ENCODE results near the gene MACC1.

MACC1 gene

DNA sequence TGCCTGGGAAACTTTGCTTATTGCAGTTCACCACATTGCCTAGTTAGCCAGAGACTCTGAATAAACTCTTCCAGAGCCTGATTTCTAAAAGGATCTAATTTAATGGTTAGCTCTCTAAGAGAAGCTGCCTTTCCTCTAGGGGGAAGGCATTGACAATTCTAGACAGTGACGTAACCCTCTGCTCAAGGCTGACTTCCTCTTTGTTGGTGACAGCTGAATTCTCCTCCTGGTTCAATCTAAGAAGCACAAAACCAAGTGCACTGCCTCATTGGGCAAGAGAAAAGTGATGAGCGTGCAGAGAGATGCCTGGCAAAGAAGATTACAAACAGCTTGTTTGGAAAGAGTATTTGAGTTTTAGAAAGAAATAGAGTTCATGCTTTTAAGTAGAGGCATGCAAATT is 102.7 kb downstream of the MACC1 start:
- H2AFZ ChIP-seq (ENCODE audit: low read length, unreplicated experiment): no peak overlapping the region
- H3K27ac ChIP-seq (ENCODE audit: low read depth, low read length): no peak overlapping the region
- H3K4me1 ChIP-seq (ENCODE audit: control insufficient read depth, insufficient read depth, low read length, unreplicated experiment): no peaks in the 10 kb centered on the region
- H3K79me2 ChIP-seq (ENCODE audit: control insufficient read depth, insufficient read depth, low read length, unreplicated experiment): no peaks in the 10 kb centered on the region
- no peaks in the 10 kb centered on the region for H3K36me3 ChIP-seq (ENCODE audit: insufficient read depth, low read length)
- H3K27me3 ChIP-seq (ENCODE audit: insufficient read depth, low read length): no peaks in the 10 kb centered on the region
- no peak overlapping the region for H3K4me3 ChIP-seq (ENCODE audit: low read depth, low read length)

DNA sequence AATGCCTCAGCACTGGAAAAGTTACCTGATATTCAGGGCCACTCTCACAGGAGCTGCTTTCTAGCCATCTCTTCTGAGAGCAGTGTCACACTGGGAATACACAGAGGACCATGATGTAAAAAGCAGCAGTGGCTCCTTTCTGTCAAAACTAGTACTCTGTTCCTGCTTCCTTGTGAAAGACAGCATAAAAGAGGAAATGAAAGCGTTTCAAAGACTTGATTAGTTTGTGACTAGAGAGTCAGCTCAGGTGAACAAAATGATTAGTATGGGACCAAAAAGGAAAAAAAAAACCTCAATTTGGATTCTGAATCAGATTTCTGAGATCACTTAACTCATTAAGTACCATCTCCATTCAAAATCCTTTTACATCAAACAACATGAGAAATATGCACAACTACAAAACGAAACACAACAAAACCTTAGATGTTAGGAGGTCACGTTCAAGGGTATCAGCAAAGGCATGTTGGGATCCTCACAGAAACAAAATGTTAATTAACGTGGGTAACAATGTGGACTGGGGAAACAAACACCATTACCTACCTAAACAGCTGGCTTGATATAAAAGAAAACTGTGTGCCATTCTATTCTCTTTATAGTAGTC is 103.7 kb downstream of the MACC1 start:
- Histone ChIP-seq H2AFZ (ENCODE audit: low read length, unreplicated experiment) (peak overlapping the region; percentile 3), H3K4me1 (ENCODE audit: control insufficient read depth, insufficient read depth, low read length, unreplicated experiment) (no peaks in the 10 kb centered on the region), H3K27ac (ENCODE audit: low read depth, low read length) (no peak overlapping the region), H3K36me3 (ENCODE audit: insufficient read depth, low read length) (no peaks in the 10 kb centered on the region), H3K4me3 (ENCODE audit: low read depth, low read length) (no peak overlapping the region), H3K27me3 (ENCODE audit: insufficient read depth, low read length) (no peaks in the 10 kb centered on the region), H3K79me2 (ENCODE audit: control insufficient read depth, insufficient read depth, low read length, unreplicated experiment) (no peaks in the 10 kb centered on the region)

DNA sequence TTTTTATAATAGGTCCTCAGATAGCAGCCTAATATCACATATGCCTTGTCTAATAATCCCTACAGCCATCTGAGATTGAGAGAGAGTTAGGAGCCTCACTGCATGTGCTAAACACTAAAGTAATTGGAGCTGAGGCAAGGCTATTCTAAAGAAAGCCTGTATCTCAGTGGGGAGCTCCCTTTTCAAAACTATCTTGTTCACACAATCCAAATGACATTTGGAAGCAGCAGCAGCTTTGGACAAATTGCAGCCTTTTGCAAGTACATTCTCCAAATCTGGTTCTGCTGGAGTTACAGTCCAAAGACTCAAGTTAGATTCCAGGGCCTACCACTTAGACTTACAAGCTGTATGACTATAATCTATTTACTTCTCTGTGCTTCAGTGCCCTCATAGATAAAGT is 104.5 kb downstream of the MACC1 start:
- Histone ChIP-seq H2AFZ (ENCODE audit: low read length, unreplicated experiment) (no peak overlapping the region), H3K27ac (ENCODE audit: low read depth, low read length) (no peak overlapping the region), H3K27me3 (ENCODE audit: insufficient read depth, low read length) (no peaks in the 10 kb centered on the region), H3K4me1 (ENCODE audit: control insufficient read depth, insufficient read depth, low read length, unreplicated experiment) (no peaks in the 10 kb centered on the region), H3K4me3 (ENCODE audit: low read depth, low read length) (no peak overlapping the region), H3K36me3 (ENCODE audit: insufficient read depth, low read length) (no peaks in the 10 kb centered on the region), H3K79me2 (ENCODE audit: control insufficient read depth, insufficient read depth, low read length, unreplicated experiment) (no peaks in the 10 kb centered on the region)

DNA sequence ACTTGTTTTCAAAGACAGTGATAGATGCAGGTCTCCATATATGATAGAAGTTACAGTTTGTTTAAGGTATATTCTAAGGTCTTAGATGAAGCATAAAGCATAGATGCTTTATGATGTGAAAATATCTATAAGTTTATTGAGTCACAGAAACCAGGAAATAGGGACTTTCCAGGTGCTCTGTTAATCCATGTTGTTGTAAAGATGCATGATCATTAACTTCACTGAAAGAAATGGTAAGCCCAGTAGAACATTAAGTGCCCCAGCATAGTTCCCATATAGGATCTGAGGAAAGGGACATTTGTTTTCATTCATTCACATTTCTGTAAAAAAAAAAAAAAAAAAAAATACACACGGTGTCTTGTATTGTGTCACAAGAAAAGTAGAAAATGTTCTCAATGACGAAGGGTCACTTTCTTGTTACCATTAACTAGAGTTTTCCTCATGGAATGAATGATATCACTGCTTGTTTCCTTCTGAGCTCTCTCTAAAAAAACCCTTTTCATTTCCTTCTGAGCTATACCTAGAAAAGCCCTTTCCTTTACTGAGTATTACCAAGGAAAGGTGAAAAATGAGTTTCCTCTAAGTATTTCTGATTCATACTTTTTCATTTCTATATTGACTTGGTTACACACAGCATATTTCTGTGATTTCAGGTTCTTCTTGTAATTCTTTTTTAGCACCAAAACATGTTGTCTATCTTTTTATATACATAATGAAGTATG is 105.2 kb downstream of the MACC1 start:
- H3K79me2 ChIP-seq (ENCODE audit: control insufficient read depth, insufficient read depth, low read length, unreplicated experiment): no peaks in the 10 kb centered on the region
- H3K27ac ChIP-seq (ENCODE audit: low read depth, low read length): no peak overlapping the region
- no peaks in the 10 kb centered on the region for H3K4me1 ChIP-seq (ENCODE audit: control insufficient read depth, insufficient read depth, low read length, unreplicated experiment)
- H3K36me3 ChIP-seq (ENCODE audit: insufficient read depth, low read length): no peaks in the 10 kb centered on the region
- H3K27me3 ChIP-seq (ENCODE audit: insufficient read depth, low read length): no peaks in the 10 kb centered on the region
- no peak overlapping the region for H3K4me3 ChIP-seq (ENCODE audit: low read depth, low read length)
- no peak overlapping the region for H2AFZ ChIP-seq (ENCODE audit: low read length, unreplicated experiment)

DNA sequence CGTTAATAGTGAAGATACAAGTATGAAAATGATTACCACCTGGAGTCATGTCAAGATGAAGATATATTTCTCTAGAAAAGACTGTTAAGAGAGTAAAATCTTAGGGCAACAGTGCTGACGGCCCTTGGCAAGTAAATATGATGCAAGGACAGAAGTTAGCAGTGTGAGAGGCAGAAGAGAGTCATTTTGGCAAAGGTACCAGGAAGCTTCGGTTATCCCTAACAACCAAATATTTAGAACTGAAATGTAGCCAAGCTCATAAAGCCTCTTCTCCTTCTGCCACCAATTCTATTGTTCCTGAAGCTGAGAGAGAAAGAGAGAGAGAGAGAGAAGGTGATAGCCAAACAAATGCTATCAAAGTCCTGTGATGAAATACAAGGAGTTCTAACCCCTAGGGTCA is 109.6 kb downstream of the MACC1 start:
- no peaks in the 10 kb centered on the region for H3K27me3 ChIP-seq (ENCODE audit: insufficient read depth, low read length)
- no peak overlapping the region for H3K4me3 ChIP-seq (ENCODE audit: low read depth, low read length)
- H3K79me2 ChIP-seq (ENCODE audit: control insufficient read depth, insufficient read depth, low read length, unreplicated experiment): no peaks in the 10 kb centered on the region
- H2AFZ ChIP-seq (ENCODE audit: low read length, unreplicated experiment): no peak overlapping the region
- H3K4me1 ChIP-seq (ENCODE audit: control insufficient read depth, insufficient read depth, low read length, unreplicated experiment): no peaks in the 10 kb centered on the region
- no peaks in the 10 kb centered on the region for H3K36me3 ChIP-seq (ENCODE audit: insufficient read depth, low read length)
- H3K27ac ChIP-seq (ENCODE audit: low read depth, low read length): no peak overlapping the region

DNA sequence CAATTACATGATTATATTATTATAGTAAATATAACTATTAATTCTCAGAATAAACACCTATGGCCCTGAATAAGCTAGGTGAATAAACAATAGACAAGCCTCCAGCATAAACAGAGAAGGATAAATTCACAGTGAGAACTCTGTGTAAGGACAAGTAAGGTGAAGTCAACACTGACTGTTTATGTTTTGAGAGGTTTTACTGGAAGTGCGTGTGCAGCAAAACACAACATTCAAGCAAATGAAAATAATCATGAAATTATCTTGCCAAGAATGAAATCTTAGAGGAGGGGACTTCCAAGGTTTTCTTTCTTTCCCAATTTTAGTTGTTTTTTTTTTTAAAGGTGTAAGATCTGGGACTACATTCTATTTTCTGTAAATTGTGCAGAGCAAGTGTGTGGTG is 112.5 kb downstream of the MACC1 start:
- Histone ChIP-seq H3K36me3 (ENCODE audit: insufficient read depth, low read length) (no peaks in the 10 kb centered on the region), H3K4me1 (ENCODE audit: control insufficient read depth, insufficient read depth, low read length, unreplicated experiment) (no peaks in the 10 kb centered on the region), H3K4me3 (ENCODE audit: low read depth, low read length) (no peak overlapping the region), H3K79me2 (ENCODE audit: control insufficient read depth, insufficient read depth, low read length, unreplicated experiment) (no peaks in the 10 kb centered on the region), H3K27me3 (ENCODE audit: insufficient read depth, low read length) (no peaks in the 10 kb centered on the region), H3K27ac (ENCODE audit: low read depth, low read length) (no peak overlapping the region), H2AFZ (ENCODE audit: low read length, unreplicated experiment) (no peak overlapping the region)

DNA sequence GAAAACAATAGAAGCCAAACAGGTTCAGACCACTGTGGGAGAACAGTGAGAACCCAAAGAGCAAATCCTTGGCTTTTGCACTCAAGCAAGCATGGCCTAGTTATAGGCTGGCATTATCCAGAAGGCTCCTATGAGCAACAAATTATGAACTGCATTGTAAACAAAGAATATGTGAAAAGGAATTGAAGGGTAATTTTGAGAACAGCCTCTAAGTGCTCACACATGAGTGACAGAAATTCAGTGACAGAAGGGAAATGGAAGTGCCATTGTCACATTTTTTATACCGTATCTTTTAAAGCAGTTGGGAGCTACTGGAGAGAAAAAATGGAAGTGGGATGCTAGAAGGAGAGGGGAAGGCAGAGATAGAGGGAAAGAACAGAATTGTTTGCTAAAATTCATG is 114.2 kb downstream of the MACC1 start:
- no peaks in the 10 kb centered on the region for H3K27me3 ChIP-seq (ENCODE audit: insufficient read depth, low read length)
- H3K79me2 ChIP-seq (ENCODE audit: control insufficient read depth, insufficient read depth, low read length, unreplicated experiment): no peaks in the 10 kb centered on the region
- no peak overlapping the region for H2AFZ ChIP-seq (ENCODE audit: low read length, unreplicated experiment)
- no peak overlapping the region for H3K27ac ChIP-seq (ENCODE audit: low read depth, low read length)
- H3K4me3 ChIP-seq (ENCODE audit: low read depth, low read length): no peak overlapping the region
- H3K4me1 ChIP-seq (ENCODE audit: control insufficient read depth, insufficient read depth, low read length, unreplicated experiment): no peaks in the 10 kb centered on the region
- no peaks in the 10 kb centered on the region for H3K36me3 ChIP-seq (ENCODE audit: insufficient read depth, low read length)

DNA sequence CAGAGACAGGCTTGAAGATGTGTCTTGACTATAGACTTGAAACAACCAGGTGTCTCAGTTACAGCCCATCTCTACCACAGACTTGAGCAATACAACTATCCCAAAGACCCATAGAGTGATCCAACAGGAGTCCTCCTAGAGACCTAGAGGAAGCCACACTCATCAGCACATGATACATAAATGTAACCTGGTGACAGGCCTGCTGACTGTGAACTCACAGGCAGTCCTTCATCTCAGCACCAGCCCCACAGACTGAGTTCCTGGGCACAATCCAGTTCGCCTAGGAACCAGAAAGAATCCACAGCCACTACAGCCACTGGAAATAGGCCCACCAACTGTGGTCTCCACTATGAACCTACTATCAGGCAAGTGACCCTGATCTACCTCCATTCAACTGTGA is 121.3 kb downstream of the MACC1 start:
- Histone ChIP-seq H3K4me3 (ENCODE audit: low read depth, low read length) (no peak overlapping the region), H3K27me3 (ENCODE audit: insufficient read depth, low read length) (no peaks in the 10 kb centered on the region), H3K4me1 (ENCODE audit: control insufficient read depth, insufficient read depth, low read length, unreplicated experiment) (no peaks in the 10 kb centered on the region), H2AFZ (ENCODE audit: low read length, unreplicated experiment) (no peak overlapping the region), H3K36me3 (ENCODE audit: insufficient read depth, low read length) (no peaks in the 10 kb centered on the region), H3K79me2 (ENCODE audit: control insufficient read depth, insufficient read depth, low read length, unreplicated experiment) (no peaks in the 10 kb centered on the region), H3K27ac (ENCODE audit: low read depth, low read length) (no peak overlapping the region)

DNA sequence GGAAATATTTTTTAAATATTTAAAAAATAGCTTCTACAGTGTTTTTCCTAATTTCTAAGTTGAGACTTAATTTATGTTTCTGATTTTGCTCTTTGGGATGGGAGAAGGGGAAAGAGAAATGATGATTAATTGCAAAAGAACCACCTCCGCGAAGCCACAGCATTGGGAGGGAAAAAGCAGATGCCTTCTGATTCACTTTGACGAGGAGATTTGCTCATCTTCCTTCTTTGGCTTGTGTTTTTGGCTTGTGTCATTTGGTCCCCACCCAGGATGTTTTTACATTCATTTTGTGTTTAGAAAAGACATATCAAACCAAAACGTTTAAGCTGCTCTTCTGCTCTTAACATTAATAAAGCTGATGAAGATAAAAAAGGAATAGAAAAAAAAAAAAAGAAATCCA is 121.7 kb downstream of the MACC1 start:
- no peak overlapping the region for H3K27ac ChIP-seq (ENCODE audit: low read depth, low read length)
- no peaks in the 10 kb centered on the region for H3K79me2 ChIP-seq (ENCODE audit: control insufficient read depth, insufficient read depth, low read length, unreplicated experiment)
- H2AFZ ChIP-seq (ENCODE audit: low read length, unreplicated experiment): no peak overlapping the region
- no peaks in the 10 kb centered on the region for H3K4me1 ChIP-seq (ENCODE audit: control insufficient read depth, insufficient read depth, low read length, unreplicated experiment)
- H3K27me3 ChIP-seq (ENCODE audit: insufficient read depth, low read length): no peaks in the 10 kb centered on the region
- H3K4me3 ChIP-seq (ENCODE audit: low read depth, low read length): no peak overlapping the region
- no peaks in the 10 kb centered on the region for H3K36me3 ChIP-seq (ENCODE audit: insufficient read depth, low read length)

DNA sequence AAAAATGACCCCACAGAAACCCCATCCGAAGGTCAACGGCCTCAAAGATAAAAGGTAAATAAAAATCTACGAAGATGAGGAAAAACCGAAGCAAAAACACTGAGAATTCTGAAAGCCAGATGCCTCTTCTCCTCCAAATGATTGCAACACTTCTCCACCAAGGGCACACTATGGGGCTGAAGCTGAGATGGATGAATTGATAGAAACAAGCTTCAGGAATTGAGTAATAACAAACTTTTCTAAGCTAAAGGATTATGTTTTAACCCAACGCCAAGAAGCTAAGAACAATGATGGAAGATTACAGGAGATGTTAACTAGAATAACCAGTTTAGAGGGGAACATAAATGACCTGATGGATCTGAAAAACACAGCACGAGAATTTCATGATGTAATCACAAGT is 127.8 kb downstream of the MACC1 start:
- no peak overlapping the region for H3K27ac ChIP-seq (ENCODE audit: low read depth, low read length)
- no peak overlapping the region for H2AFZ ChIP-seq (ENCODE audit: low read length, unreplicated experiment)
- no peaks in the 10 kb centered on the region for H3K36me3 ChIP-seq (ENCODE audit: insufficient read depth, low read length)
- H3K79me2 ChIP-seq (ENCODE audit: control insufficient read depth, insufficient read depth, low read length, unreplicated experiment): no peaks in the 10 kb centered on the region
- no peaks in the 10 kb centered on the region for H3K27me3 ChIP-seq (ENCODE audit: insufficient read depth, low read length)
- no peaks in the 10 kb centered on the region for H3K4me1 ChIP-seq (ENCODE audit: control insufficient read depth, insufficient read depth, low read length, unreplicated experiment)
- no peak overlapping the region for H3K4me3 ChIP-seq (ENCODE audit: low read depth, low read length)

DNA sequence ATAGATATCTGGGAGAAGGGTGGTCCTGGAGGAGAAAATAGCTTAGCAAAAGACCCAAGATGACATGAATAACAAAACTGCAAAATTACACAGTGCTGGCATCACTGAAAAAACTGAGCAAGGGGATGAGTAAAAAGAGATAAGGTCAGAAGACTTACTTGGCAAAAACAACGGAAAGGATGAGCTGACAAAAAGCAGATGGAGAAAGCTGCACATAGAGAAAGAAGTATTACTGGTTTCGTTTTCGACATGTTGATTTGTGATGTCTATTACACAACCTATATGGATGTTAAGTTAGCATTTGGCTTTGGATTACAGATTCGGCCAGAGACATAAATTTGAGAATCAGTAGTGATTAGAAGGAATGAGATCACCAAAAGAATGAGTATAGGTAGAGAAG is 132.1 kb downstream of the MACC1 start:
- Histone ChIP-seq H3K79me2 (ENCODE audit: control insufficient read depth, insufficient read depth, low read length, unreplicated experiment) (no peaks in the 10 kb centered on the region), H3K27me3 (ENCODE audit: insufficient read depth, low read length) (no peaks in the 10 kb centered on the region), H3K4me1 (ENCODE audit: control insufficient read depth, insufficient read depth, low read length, unreplicated experiment) (peaks cover 8% of the 10 kb centered on the region), H3K4me3 (ENCODE audit: low read depth, low read length) (no peak overlapping the region), H3K27ac (ENCODE audit: low read depth, low read length) (no peak overlapping the region), H3K36me3 (ENCODE audit: insufficient read depth, low read length) (no peaks in the 10 kb centered on the region), H2AFZ (ENCODE audit: low read length, unreplicated experiment) (no peak overlapping the region)

All from ACC112 (cell line).